ENCODE measurements around the gene SLCO2A1.

DNA sequence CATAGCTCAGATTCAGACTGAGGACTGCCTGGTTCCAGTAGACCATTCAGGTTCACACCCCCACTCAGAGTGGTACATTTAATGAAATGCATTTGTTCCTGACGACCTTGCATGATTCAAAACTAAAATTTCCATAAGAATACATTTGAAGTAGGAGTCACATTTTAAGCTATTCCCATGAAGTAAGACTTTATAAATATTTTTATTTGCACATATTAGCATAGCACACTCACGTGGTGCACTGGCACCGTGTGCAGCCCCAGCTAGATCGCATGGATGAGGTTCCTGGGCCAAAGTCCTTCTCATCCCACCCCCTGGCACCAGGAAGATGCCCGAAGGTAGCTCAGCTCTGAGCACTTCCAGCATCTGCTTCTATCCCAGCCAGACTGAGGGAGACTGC, 59.4 kb downstream of the SLCO2A1 start:
- TF ChIP-seq, protein P1, sequence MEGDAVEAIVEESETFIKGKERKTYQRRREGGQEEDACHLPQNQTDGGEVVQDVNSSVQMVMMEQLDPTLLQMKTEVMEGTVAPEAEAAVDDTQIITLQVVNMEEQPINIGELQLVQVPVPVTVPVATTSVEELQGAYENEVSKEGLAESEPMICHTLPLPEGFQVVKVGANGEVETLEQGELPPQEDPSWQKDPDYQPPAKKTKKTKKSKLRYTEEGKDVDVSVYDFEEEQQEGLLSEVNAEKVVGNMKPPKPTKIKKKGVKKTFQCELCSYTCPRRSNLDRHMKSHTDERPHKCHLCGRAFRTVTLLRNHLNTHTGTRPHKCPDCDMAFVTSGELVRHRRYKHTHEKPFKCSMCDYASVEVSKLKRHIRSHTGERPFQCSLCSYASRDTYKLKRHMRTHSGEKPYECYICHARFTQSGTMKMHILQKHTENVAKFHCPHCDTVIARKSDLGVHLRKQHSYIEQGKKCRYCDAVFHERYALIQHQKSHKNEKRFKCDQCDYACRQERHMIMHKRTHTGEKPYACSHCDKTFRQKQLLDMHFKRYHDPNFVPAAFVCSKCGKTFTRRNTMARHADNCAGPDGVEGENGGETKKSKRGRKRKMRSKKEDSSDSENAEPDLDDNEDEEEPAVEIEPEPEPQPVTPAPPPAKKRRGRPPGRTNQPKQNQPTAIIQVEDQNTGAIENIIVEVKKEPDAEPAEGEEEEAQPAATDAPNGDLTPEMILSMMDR (IDR thresholded peaks at IDR 0.05): no peak
- TF ChIP-seq POLR2AphosphoS5 (IDR thresholded peaks at IDR 0.05): no peak
- no peak for TF ChIP-seq POLR2A (IDR thresholded peaks at IDR 0.05)
- TF ChIP-seq EP300 (IDR thresholded peaks at IDR 0.05; ENCODE audit: low read depth): no peak
